ENCODE results near the gene KCTD17.

DNA sequence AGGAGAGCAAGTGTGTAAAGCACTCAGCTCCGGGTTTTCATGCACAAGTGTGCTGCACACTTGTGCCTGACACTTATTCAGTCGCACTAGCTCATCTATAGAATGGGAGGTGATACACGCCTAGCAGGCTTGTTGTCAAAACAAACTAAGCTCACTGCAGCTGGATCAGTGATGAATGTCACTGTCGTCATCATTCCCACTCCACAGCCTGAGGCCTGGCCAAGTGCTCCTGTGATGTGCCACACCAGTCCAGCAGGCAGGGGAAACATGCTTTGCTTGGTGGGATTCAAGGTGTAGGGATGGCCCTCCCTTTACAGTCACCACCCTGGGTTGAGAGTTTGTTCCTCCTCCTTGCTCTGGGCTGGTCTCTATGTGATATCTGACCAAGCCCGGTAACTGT lies 25.2 kb upstream of the KCTD17 start:
- no peak for TF ChIP-seq USF2 (IDR thresholded peaks at IDR 0.05; ENCODE audit: low read depth, low read length)
- no peak for TF ChIP-seq RAD21 (IDR thresholded peaks at IDR 0.05; ENCODE audit: low read length)
- no peak for TF ChIP-seq POLR2A (IDR thresholded peaks at IDR 0.05; ENCODE audit: low read depth, low read length)
- TF ChIP-seq, protein P1, sequence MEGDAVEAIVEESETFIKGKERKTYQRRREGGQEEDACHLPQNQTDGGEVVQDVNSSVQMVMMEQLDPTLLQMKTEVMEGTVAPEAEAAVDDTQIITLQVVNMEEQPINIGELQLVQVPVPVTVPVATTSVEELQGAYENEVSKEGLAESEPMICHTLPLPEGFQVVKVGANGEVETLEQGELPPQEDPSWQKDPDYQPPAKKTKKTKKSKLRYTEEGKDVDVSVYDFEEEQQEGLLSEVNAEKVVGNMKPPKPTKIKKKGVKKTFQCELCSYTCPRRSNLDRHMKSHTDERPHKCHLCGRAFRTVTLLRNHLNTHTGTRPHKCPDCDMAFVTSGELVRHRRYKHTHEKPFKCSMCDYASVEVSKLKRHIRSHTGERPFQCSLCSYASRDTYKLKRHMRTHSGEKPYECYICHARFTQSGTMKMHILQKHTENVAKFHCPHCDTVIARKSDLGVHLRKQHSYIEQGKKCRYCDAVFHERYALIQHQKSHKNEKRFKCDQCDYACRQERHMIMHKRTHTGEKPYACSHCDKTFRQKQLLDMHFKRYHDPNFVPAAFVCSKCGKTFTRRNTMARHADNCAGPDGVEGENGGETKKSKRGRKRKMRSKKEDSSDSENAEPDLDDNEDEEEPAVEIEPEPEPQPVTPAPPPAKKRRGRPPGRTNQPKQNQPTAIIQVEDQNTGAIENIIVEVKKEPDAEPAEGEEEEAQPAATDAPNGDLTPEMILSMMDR (conservative IDR thresholded peaks at IDR 0.05; ENCODE audit: low read depth, low read length): no peak
- TF ChIP-seq MAZ (IDR thresholded peaks at IDR 0.05; ENCODE audit: borderline replicate concordance, low read depth, low read length): no peak
- no peak for TF ChIP-seq RCOR1 (IDR thresholded peaks at IDR 0.05; ENCODE audit: insufficient replicate concordance, low read length)
- no peak for TF ChIP-seq RFX5 (IDR thresholded peaks at IDR 0.05; ENCODE audit: low read depth, low read length)
- TF ChIP-seq MXI1 (IDR thresholded peaks at IDR 0.05; ENCODE audit: borderline replicate concordance, low read depth, low read length): no peak
- TF ChIP-seq CEBPB (IDR thresholded peaks at IDR 0.05; ENCODE audit: low read depth, low read length): no peak
- no peak for TF ChIP-seq FOS (IDR thresholded peaks at IDR 0.05; ENCODE audit: low read depth, low read length)
- no peak for TF ChIP-seq CHD1 (IDR thresholded peaks at IDR 0.05; ENCODE audit: low read depth, low read length)

Data from IMR-90 (cell line).